HCT116 (cell line): Measurements from ENCODE around the gene NHSL1. TPM values are rescaled to one million over a fixed set of nuclear protein-coding genes. Genes with fewer than 3 reads are reported as not detected.

Source experiments
- ATAC-seq: fragments of 200-7000 bp; cut with Tn5 transposase; 2 replicates; pipeline ENCODE4 v1.9.1; 2020; ENCODE audit warnings: mild to moderate bottlenecking, moderate library complexity
- BruUV-seq: library from RNA; stranded (reverse); fragments of 400-500 nt; replicated peaks from 2 replicates; lab custom pipeline; 2021; lab: Mats Ljungman, UMichigan
- CTCF ChIA-PET: fragments of 300-600 bp; sonication (Branson Sonifier 250); formaldehyde crosslinking; loops from one replicate; lab custom pipeline; 2021; ENCODE audit warnings: antibody characterized with exemption; lab: Charles Lee
- POLR2A ChIA-PET: fragments of 300-600, 350-600 bp; sonication (Branson Sonifier 250); formaldehyde crosslinking; loops from one replicate; lab custom pipeline; 2021; ENCODE audit warnings: antibody characterized with exemption; lab: Charles Lee
- RAD21 ChIA-PET, 2 experiments: fragments of 300-600 bp; sonication (Branson Sonifier 250); formaldehyde crosslinking; loops; one replicate each; lab custom pipeline; 2023; ENCODE audit warnings: low total read pairs in 2 of 2; ENCODE audit not compliant: uncharacterized antibody in 2 of 2, unreplicated experiment in 2 of 2, low non-redundant PET in 1 of 2; lab: Charles Lee
- DNase-seq: peaks from one replicate; pipeline ENCODE4 v3.0.0-alpha.2; 2010; ENCODE audit warnings: low read depth, low spot score
- H2AFZ ChIP-seq: fragments of 200-600 bp; shearing (Covaris generic), sonication (generic); 2 replicates; pipeline ENCODE4 v1.6.1; 2017; ENCODE audit warnings: low read depth, mixed run types, mixed read lengths, antibody characterized with exemption, low read length; ENCODE audit not compliant: poor library complexity, severe bottlenecking
- H3K27ac ChIP-seq: 2 replicates; pipeline ENCODE4 v1.5.1; 2012; ENCODE audit warnings: low read depth, low read length
- H3K27me3 ChIP-seq: fragments of 200-600 bp; sonication (generic); 2 replicates; pipeline ENCODE4 v1.6.1; 2016; ENCODE audit warnings: mixed run types, low read length, mixed read lengths; ENCODE audit not compliant: insufficient read depth
- H3K36me3 ChIP-seq, 2 experiments: fragments of 200-500 bp in 1 of 2; fragments of 200-600 bp in 1 of 2; sonication (Bioruptor generic) in 1 of 2; sonication (generic) in 1 of 2; 2 replicates each; pipeline versions ENCODE4 v1.5.1 to v1.6.1; 2014 to 2016; ENCODE audit warnings: low read length in 2 of 2, inconsistent platforms in 1 of 2, mixed read lengths in 1 of 2, mixed run types in 1 of 2; ENCODE audit not compliant: insufficient read depth in 2 of 2, control insufficient read depth in 1 of 2
- H3K4me1 ChIP-seq, 2 experiments: fragments of 200-600 bp in 1 of 2; sonication (generic) in 1 of 2; 2 replicates each; pipeline versions ENCODE4 v1.5.1 to v1.6.1; 2012 to 2017; ENCODE audit warnings: low read length in 2 of 2, inconsistent platforms in 1 of 2, mild to moderate bottlenecking in 1 of 2, mixed read lengths in 1 of 2, mixed run types in 1 of 2, moderate library complexity in 1 of 2; ENCODE audit not compliant: insufficient read depth in 2 of 2, control insufficient read depth in 1 of 2
- H3K4me2 ChIP-seq: fragments of 200-600 bp; sonication (generic); 2 replicates; pipeline ENCODE4 v1.6.1; 2017; ENCODE audit warnings: mixed run types, low read length, mixed read lengths
- H3K4me3 ChIP-seq, 2 experiments: fragments of 200-600 bp in 1 of 2; sonication (generic) in 1 of 2; replicated peaks in 1 of 2; 2 replicates each; pipeline ENCODE4 v1.5.1; 2011 to 2016; ENCODE audit warnings: low read length in 2 of 2, control low read depth in 1 of 2, low read depth in 1 of 2, mild to moderate bottlenecking in 1 of 2, mixed read lengths in 1 of 2, mixed run types in 1 of 2
- H3K79me2 ChIP-seq: fragments of 200-600 bp; sonication (generic); 2 replicates; pipeline ENCODE4 v1.6.1; 2017; ENCODE audit warnings: mild to moderate bottlenecking, mixed run types, low read length, moderate library complexity, mixed read lengths; ENCODE audit not compliant: insufficient read depth
- H3K9ac ChIP-seq: fragments of 200-600 bp; sonication (generic); 2 replicates; pipeline ENCODE4 v1.6.1; 2016; ENCODE audit warnings: low read length, mixed read lengths
- H3K9me2 ChIP-seq: fragments of 200-600 bp; sonication (generic), shearing (Covaris generic); 2 replicates; pipeline ENCODE4 v1.6.1; 2017; ENCODE audit warnings: mixed run types, mild to moderate bottlenecking, moderate library complexity; ENCODE audit not compliant: insufficient read depth
- H3K9me3 ChIP-seq, 2 experiments: fragments of 200-500 bp in 1 of 2; fragments of 200-600 bp in 1 of 2; sonication (Bioruptor generic) in 1 of 2; sonication (generic) in 1 of 2; 2 replicates each; pipeline ENCODE4 v1.6.1; 2014 to 2017; ENCODE audit warnings: low read length in 2 of 2, mixed read lengths in 2 of 2, inconsistent platforms in 1 of 2, low read depth in 1 of 2, mild to moderate bottlenecking in 1 of 2, mixed run types in 1 of 2, moderate library complexity in 1 of 2; ENCODE audit not compliant: control insufficient read depth in 1 of 2, insufficient read depth in 1 of 2
- H4K20me1 ChIP-seq: fragments of 200-600 bp; sonication (generic), shearing (Covaris generic); 2 replicates; pipeline ENCODE4 v1.6.1; 2017; ENCODE audit warnings: mixed run types, mild to moderate bottlenecking, moderate library complexity; ENCODE audit not compliant: insufficient read depth
- ATF3 ChIP-seq: IDR thresholded peaks from 2 replicates; pipeline ENCODE4 v1.6.1; 2012
- CEBPB ChIP-seq: IDR thresholded peaks from 2 replicates; pipeline ENCODE4 v1.6.1; 2012; ENCODE audit warnings: low read depth
- CTCF ChIP-seq, 3 experiments: fragments of 200-600 bp in 1 of 3; sonication (generic) in 1 of 3; IDR thresholded peaks in 2 of 3; conservative IDR thresholded peaks in 1 of 3; 2 replicates each; pipeline ENCODE4 v1.5.1; 2012 to 2017; ENCODE audit warnings: low read depth in 2 of 3, low read length in 2 of 3, antibody characterized with exemption in 1 of 3, borderline replicate concordance in 1 of 3, control low read depth in 1 of 3, mild to moderate bottlenecking in 1 of 3, mixed read lengths in 1 of 3, mixed run types in 1 of 3, moderate library complexity in 1 of 3; ENCODE audit not compliant: insufficient read depth in 1 of 3
- EGR1 ChIP-seq: IDR thresholded peaks from 2 replicates; pipeline ENCODE4 v1.6.1; 2012; ENCODE audit warnings: low read depth
- EZH2phosphoT487 ChIP-seq: fragments of 200-600 bp; IDR thresholded peaks from 2 replicates; pipeline ENCODE4 v1.6.1; 2018; ENCODE audit warnings: antibody characterized with exemption, borderline replicate concordance
- JUND ChIP-seq: IDR thresholded peaks from 2 replicates; pipeline ENCODE4 v1.6.1; 2012
- MAX ChIP-seq: IDR thresholded peaks from 2 replicates; pipeline ENCODE4 v1.6.1; 2012
- POLR2A ChIP-seq: IDR thresholded peaks from 2 replicates; pipeline ENCODE4 v1.7.0; 2011; ENCODE audit warnings: borderline replicate concordance; ENCODE audit not compliant: insufficient read depth, insufficient read length; ENCODE audit errors: extremely low read depth
- POLR2AphosphoS5 ChIP-seq: IDR thresholded peaks from 2 replicates; pipeline ENCODE4 v1.6.1; 2011; ENCODE audit warnings: mild to moderate bottlenecking, low read depth, low read length, moderate library complexity
- RAD21 ChIP-seq: IDR thresholded peaks from 2 replicates; pipeline ENCODE4 v1.6.1; 2012; ENCODE audit warnings: low read depth, mild to moderate bottlenecking
- REST ChIP-seq: IDR thresholded peaks from 2 replicates; pipeline ENCODE4 v1.6.1; 2012; ENCODE audit warnings: low read depth
- SIN3A ChIP-seq: IDR thresholded peaks from 2 replicates; pipeline ENCODE4 v1.6.1; 2012; ENCODE audit warnings: low read depth
- SP1 ChIP-seq: IDR thresholded peaks from 2 replicates; pipeline ENCODE4 v1.6.1; 2012; ENCODE audit warnings: low read depth
- SRF ChIP-seq: IDR thresholded peaks from 2 replicates; pipeline ENCODE4 v1.6.1; 2012; ENCODE audit warnings: low read depth
- YY1 ChIP-seq: IDR thresholded peaks from 2 replicates; pipeline ENCODE4 v1.6.1; 2011; ENCODE audit warnings: low read length, low read depth, moderate library complexity, mild to moderate bottlenecking; ENCODE audit not compliant: insufficient replicate concordance; ENCODE audit errors: extremely low read depth
- intact Hi-C: fragments of 100-400 bp; cut with micrococcal nuclease; formaldehyde crosslinking; loops from 2 replicates; pipeline ENCODE4 v1.10.0; 2022
- total RNA-seq: library from RNA; stranded (reverse); gene quantifications from one replicate; pipeline ENCODE4 v1.2.1, GENCODE V29; 2021; ENCODE audit not compliant: unreplicated experiment

NHSL1 gene
- total RNA-seq, 1 experiment from 2014 or later: 15.4 TPM

GRCh38 chr6:138410048-138410735 is 89.1 kb downstream of the NHSL1 start:
- TF ChIP-seq CEBPB: peak; percentile 81
- TF ChIP-seq JUND: no peak
- Histone ChIP-seq H4K20me1 (no peaks in the 10 kb centered on the region), H2AFZ (no peak overlapping the region), H3K4me3 (no peak overlapping the region), H3K27me3 (no peaks in the 10 kb centered on the region), H3K9me3 (no peaks in the 10 kb centered on the region), H3K4me1 (peaks cover 5 to 19% of the 10 kb centered on the region in 2 experiments), H3K79me2 (no peaks in the 10 kb centered on the region), H3K9me2 (no peaks in the 10 kb centered on the region), H3K9ac (no peak overlapping the region), H3K36me3 (peaks cover 36% of the 10 kb centered on the region in 2 experiments; a peak in 3 of 4 replicates), H3K4me2 (0 out of 2 replicates have a peak overlapping the region, but pooled peaks have one; percentile 50), H3K27ac (no peak overlapping the region)
- ATAC-seq (no peak), DNase-seq (no peak)
- CTCF ChIA-PET: no interaction called here
- POLR2A ChIA-PET: no interaction called here
- BruUV-seq: no TSS peak
- intact Hi-C loops: no loop called here
- RAD21 ChIA-PET: interaction anchor here in 1 of 2 experiments (0.7 kb wide), 1 partner anchor 954 kb away, joined by 3 read pairs; no protein-coding TSS in a partner anchor

- RAD21 ChIA-PET: no interaction called here
- intact Hi-C loops: no loop called here
- TF ChIP-seq EGR1: no peak
- no peak for TF ChIP-seq RAD21
- TF ChIP-seq MAX: no peak
- TF ChIP-seq POLR2AphosphoS5: no peak
- TF ChIP-seq EZH2phosphoT487: no peak
- TF ChIP-seq CTCF (IDR thresholded peaks at IDR 0.05 in 2 of 3, conservative IDR thresholded peaks at IDR 0.05 in 1 of 3; ENCODE audit: borderline replicate concordance in 1 of 3, insufficient read depth in 1 of 3, low read depth in 2 of 3, low read length in 2 of 3): no peak
- TF ChIP-seq REST: no peak
- no peak for TF ChIP-seq SIN3A
- no peak for TF ChIP-seq SRF
- TF ChIP-seq SP1: no peak
- no peak for TF ChIP-seq ATF3
- no peak for TF ChIP-seq YY1
- no peak for TF ChIP-seq POLR2A
Observed at GRCh38 chr6:138406443-138406842, 92.9 kb downstream of the NHSL1 start.

More at GRCh38 chr6:138406443-138406842, 92.9 kb downstream of the NHSL1 start:
- Histone ChIP-seq H3K4me3 (no peak overlapping the region), H3K27ac (no peak overlapping the region), H3K27me3 (no peaks in the 10 kb centered on the region), H3K36me3 (peaks cover 19 to 27% of the 10 kb centered on the region in 2 experiments; a peak in 3 of 4 replicates), H3K9me3 (no peaks in the 10 kb centered on the region), H2AFZ (no peak overlapping the region), H3K4me1 (peaks cover 13 to 31% of the 10 kb centered on the region in 2 experiments), H3K79me2 (no peaks in the 10 kb centered on the region; the same call in 1 of the 2 replicates), H3K9me2 (no peaks in the 10 kb centered on the region), H3K9ac (no peak overlapping the region), H3K4me2 (no peak overlapping the region), H4K20me1 (no peaks in the 10 kb centered on the region)
- no TSS peak for BruUV-seq
- ChIA-PET CTCF (interaction anchor here (0.9 kb wide), 1 partner anchor 290 kb away, joined by 3 read pairs; no protein-coding TSS in a partner anchor), POLR2A (no interaction called here)
- ATAC-seq: no peak
- no peak for DNase-seq
